Stomach smooth muscle (tissue), 2 donors: ENCODE measurements around the gene PECR.
A peak's percentile ranks its signal among the peaks of the same experiment; 100 is the strongest.
"Not testable (repeated sequence)": the region's sequence is repeated elsewhere in the genome, so short reads cannot be mapped to it uniquely, and the experiment has no call there.

Source experiments
- H3K27ac ChIP-seq: one replicate; pipeline ENCODE4 v1.7.0; 2013; ENCODE audit warnings: mild to moderate bottlenecking, low read length, inconsistent platforms
- H3K27me3 ChIP-seq, 2 donors: one replicate each; pipeline ENCODE4 v1.7.0; 2013; ENCODE audit warnings: low read length in 2 of 2; ENCODE audit not compliant: insufficient read depth in 2 of 2, control insufficient read depth in 1 of 2
- H3K36me3 ChIP-seq, 2 donors: one replicate each; pipeline ENCODE4 v1.7.0; 2013; ENCODE audit warnings: low read length in 2 of 2; ENCODE audit not compliant: control insufficient read depth in 2 of 2, insufficient read depth in 2 of 2
- H3K4me1 ChIP-seq: one replicate; pipeline ENCODE4 v1.7.0; 2013; ENCODE audit warnings: low read length; ENCODE audit not compliant: control insufficient read depth, insufficient read depth
- H3K4me3 ChIP-seq, 2 donors: one replicate each; pipeline ENCODE4 v1.7.0; 2013; ENCODE audit warnings: low read length in 2 of 2
- H3K9ac ChIP-seq, 2 donors: one replicate each; pipeline ENCODE4 v1.7.0; 2013; ENCODE audit warnings: low read length in 2 of 2, mild to moderate bottlenecking in 1 of 2
- H3K9me3 ChIP-seq, 2 donors: one replicate each; pipeline ENCODE4 v1.7.0; 2013; ENCODE audit warnings: low read length in 2 of 2; ENCODE audit not compliant: control insufficient read depth in 2 of 2
- donor health status: healthy.
- donor health status: Pancreatic carcinoma.

Gene PECR

DNA sequence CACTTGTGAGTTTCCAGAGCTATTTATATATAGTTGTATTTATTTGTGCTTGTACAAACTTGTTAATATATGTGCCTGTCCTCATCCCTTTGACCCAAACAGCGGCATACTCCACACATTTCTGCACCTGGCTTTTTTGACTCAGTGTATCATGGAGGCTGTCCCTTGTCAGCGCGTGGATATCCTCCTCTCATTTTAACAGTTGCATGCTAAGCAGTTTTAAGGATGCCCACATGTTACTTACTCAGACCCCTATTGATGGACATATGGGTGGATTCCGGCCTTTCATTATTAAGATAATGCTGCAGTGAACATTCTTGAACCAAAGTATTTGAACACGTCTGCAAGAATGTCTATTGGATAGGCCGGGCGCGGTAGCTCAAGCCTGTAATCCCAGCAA, 67.6 kb downstream of the PECR start:
- H3K4me3 ChIP-seq, result no peak overlapping the region
- no peak overlapping the region for H3K27ac ChIP-seq
- no peaks in the 10 kb centered on the region for H3K36me3 ChIP-seq
- H3K9ac ChIP-seq, result no peak overlapping the region
- H3K4me1 ChIP-seq, result peaks cover 4% of the 10 kb centered on the region
- H3K9me3 ChIP-seq, result no peaks in the 10 kb centered on the region
- no peaks in the 10 kb centered on the region for H3K27me3 ChIP-seq

- Histone ChIP-seq H3K9ac (peak within 1 kb of the TSS; percentile 3 to 13), H3K9me3 (no peaks in the 10 kb centered on the region), H3K4me1 (peaks cover 4% of the 10 kb centered on the region), H3K36me3 (no peaks in the 10 kb centered on the region), H3K4me3 (peak within 1 kb of the TSS; percentile 27 to 74), H3K27me3 (no peaks in the 10 kb centered on the region), H3K27ac (no peak within 1 kb of the TSS)
Measured at GRCh38 chr2:216013080-216013909, 68.3 kb downstream of the PECR start, which contains the start of gene MREG. MREG (minus strand) TSS chr2:216013551; CDS start chr2:216013327, 224 bp downstream.

GRCh38 chr2:216012830-216013079, 68.9 kb downstream of the PECR start:
- peak overlapping the region; percentile 27 to 74 for H3K4me3 ChIP-seq
- no peaks in the 10 kb centered on the region for H3K36me3 ChIP-seq
- H3K4me1 ChIP-seq, result peaks cover 4% of the 10 kb centered on the region
- no peak overlapping the region for H3K27ac ChIP-seq
- no peaks in the 10 kb centered on the region for H3K27me3 ChIP-seq
- H3K9me3 ChIP-seq, result no peaks in the 10 kb centered on the region
- H3K9ac ChIP-seq, result peak overlapping the region; percentile 3 to 13

DNA sequence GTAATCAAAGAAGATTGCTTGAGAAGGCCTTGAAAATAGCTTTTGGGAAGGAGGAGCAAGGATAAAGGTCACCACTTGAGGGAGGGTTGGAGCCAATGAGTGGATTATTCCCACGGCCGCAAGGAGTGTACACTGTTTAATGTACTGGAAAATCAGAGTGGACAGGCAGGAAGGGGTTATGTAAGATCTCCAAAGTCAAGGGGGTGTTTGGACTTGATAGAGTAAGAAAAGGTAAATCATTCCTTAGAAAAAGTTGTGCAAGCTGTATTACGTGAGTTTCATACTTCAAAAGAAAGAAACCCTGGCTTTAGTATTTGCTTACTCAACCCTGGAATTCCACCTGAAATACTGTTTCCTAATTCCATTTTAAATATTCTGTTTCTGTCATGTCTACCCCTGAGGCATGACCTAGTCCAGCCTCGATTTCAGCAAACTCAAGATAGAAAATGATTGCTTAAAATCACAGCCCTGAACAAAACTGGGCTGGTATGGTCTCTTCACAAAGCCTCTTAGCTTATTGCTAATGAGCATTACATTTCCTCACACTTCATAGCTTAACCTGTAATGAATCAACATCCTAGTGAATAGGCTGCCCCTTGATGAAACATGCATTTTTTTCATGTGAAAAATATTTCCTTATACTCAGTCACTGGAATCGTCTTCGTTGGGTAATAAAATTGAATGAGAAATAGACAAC, 69.3 kb downstream of the PECR start:
- H3K27ac ChIP-seq, result no peak overlapping the region
- no peaks in the 10 kb centered on the region for H3K27me3 ChIP-seq
- H3K4me1 ChIP-seq, result peaks cover 4% of the 10 kb centered on the region
- no peaks in the 10 kb centered on the region for H3K9me3 ChIP-seq
- no peak overlapping the region for H3K4me3 ChIP-seq
- H3K36me3 ChIP-seq, result no peaks in the 10 kb centered on the region
- no peak overlapping the region for H3K9ac ChIP-seq

DNA sequence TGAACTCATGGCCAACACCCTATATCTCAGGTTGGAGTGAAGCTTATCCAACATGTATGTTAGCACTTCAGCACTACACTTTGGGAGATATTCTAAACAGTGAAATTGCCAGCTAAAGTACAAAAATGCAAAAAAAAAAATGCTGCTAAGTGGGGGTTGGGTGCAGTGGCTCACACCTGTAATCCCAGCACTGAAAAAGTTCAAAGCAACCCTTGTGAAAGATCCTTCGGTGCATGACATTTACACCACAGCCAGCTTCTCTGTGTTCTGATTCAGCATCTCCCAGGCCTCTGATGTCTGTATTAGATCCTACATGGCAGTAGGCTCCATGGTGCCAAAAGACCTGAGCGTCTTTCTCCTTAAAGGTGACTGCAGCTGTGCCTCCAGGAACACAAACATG, 72.4 kb downstream of the PECR start:
- not testable (repeated sequence) for H3K4me1 ChIP-seq, H3K27ac ChIP-seq, H3K9ac ChIP-seq, H3K36me3 ChIP-seq, H3K4me3 ChIP-seq, H3K9me3 ChIP-seq, H3K27me3 ChIP-seq

- Histone ChIP-seq H3K9ac (no peak overlapping the region), H3K4me1 (peaks cover 4% of the 10 kb centered on the region), H3K27ac (no peak overlapping the region), H3K27me3 (no peaks in the 10 kb centered on the region), H3K9me3 (no peaks in the 10 kb centered on the region), H3K36me3 (no peaks in the 10 kb centered on the region), H3K4me3 (no peak overlapping the region)
Measured at GRCh38 chr2:216008387-216008786, 73.2 kb downstream of the PECR start.

- Histone ChIP-seq H3K27ac (no peak overlapping the region), H3K36me3 (no peaks in the 10 kb centered on the region), H3K4me3 (no peak overlapping the region), H3K4me1 (no peaks in the 10 kb centered on the region), H3K9ac (no peak overlapping the region), H3K27me3 (no peaks in the 10 kb centered on the region), H3K9me3 (no peaks in the 10 kb centered on the region)
Measured at GRCh38 chr2:216006164-216006663, 75.4 kb downstream of the PECR start.

GRCh38 chr2:216004697-216005283, 76.8 kb downstream of the PECR start:
- no peaks in the 10 kb centered on the region for H3K4me1 ChIP-seq
- no peak overlapping the region for H3K9ac ChIP-seq
- H3K36me3 ChIP-seq, result no peaks in the 10 kb centered on the region
- no peak overlapping the region for H3K4me3 ChIP-seq
- H3K9me3 ChIP-seq, result no peaks in the 10 kb centered on the region
- H3K27ac ChIP-seq, result no peak overlapping the region
- H3K27me3 ChIP-seq, result no peaks in the 10 kb centered on the region

- H3K9ac ChIP-seq, result no peak overlapping the region
- no peaks in the 10 kb centered on the region for H3K4me1 ChIP-seq
- H3K36me3 ChIP-seq, result no peaks in the 10 kb centered on the region
- no peaks in the 10 kb centered on the region for H3K27me3 ChIP-seq
- no peaks in the 10 kb centered on the region for H3K9me3 ChIP-seq
- no peak overlapping the region for H3K27ac ChIP-seq
- H3K4me3 ChIP-seq, result no peak overlapping the region
Measured at GRCh38 chr2:216003876-216004696, 77.5 kb downstream of the PECR start.

- H3K9ac ChIP-seq, result no peak overlapping the region
- no peaks in the 10 kb centered on the region for H3K9me3 ChIP-seq
- H3K27ac ChIP-seq, result no peak overlapping the region
- no peaks in the 10 kb centered on the region for H3K36me3 ChIP-seq
- H3K4me3 ChIP-seq, result no peak overlapping the region
- no peaks in the 10 kb centered on the region for H3K4me1 ChIP-seq
- no peaks in the 10 kb centered on the region for H3K27me3 ChIP-seq
Measured at GRCh38 chr2:216002693-216003092, 78.9 kb downstream of the PECR start.
